ENCODE measurements around the gene CHD2. TPM values are rescaled to one million over a fixed set of nuclear protein-coding genes. Genes with fewer than 3 reads are reported as not detected.

The CHD2 gene
- polyA plus RNA-seq, 2 of the 4 experiments (the other 2 are of a cell fraction): 29.5 to 68.2 TPM

- H3K9me3 ChIP-seq: no peaks in the 10 kb centered on the region
- H3K4me2 ChIP-seq: peak overlapping the region; percentile 100
- H3K27ac ChIP-seq: no peak overlapping the region
- H3K4me1 ChIP-seq: peaks cover 10% of the 10 kb centered on the region
- DNase-seq (ENCODE audit: low read depth in 1 of 2, low spot score in 1 of 2): no peak
- peak overlapping the region; percentile 54; the same call in 2 of the 3 replicates for H3K4me3 ChIP-seq
- no peak for FAIRE-seq
- ChIA-PET POLR2A (no interaction called here), CTCF (interaction anchor here (0.5 to 2.7 kb wide), 3 partner anchors 16 to 505 kb away, joined by 3 to 14 read pairs (median 3); no protein-coding TSS in a partner anchor)
- ATAC-seq: no peak
- 70% methylated on average over 22 of the region's 22 CpGs for WGBS (ENCODE audit: missing lambda C conversion rate)
- no peak for TF ChIP-seq MAZ (IDR thresholded peaks at IDR 0.05; ENCODE audit: borderline replicate concordance, low read depth, low read length)
- TF ChIP-seq CBX2 (IDR thresholded peaks at IDR 0.05; ENCODE audit: borderline replicate concordance, low read depth): no peak
- TF ChIP-seq HOXB13 (CRISPR knock-in tag; IDR thresholded peaks at IDR 0.05; ENCODE audit: low read depth): no peak
- no peak for TF ChIP-seq EP300 (IDR thresholded peaks at IDR 0.05)
- TF ChIP-seq REST (IDR thresholded peaks at IDR 0.05): no peak
- TF ChIP-seq SMC3 (IDR thresholded peaks at IDR 0.05): no peak
Observed at GRCh38 chr15:93071469-93071936, 171.4 kb downstream of the CHD2 start.

GRCh38 chr15:93072011-93072410 is 171.9 kb downstream of the CHD2 start:
- H3K4me3 ChIP-seq: peak overlapping the region; percentile 54
- peak overlapping the region; percentile 100 for H3K4me2 ChIP-seq
- no peaks in the 10 kb centered on the region for H3K9me3 ChIP-seq
- FAIRE-seq: no peak
- no peak for DNase-seq (ENCODE audit: low read depth in 1 of 2, low spot score in 1 of 2)
- 3% methylated on average over 10 of the region's 10 CpGs for WGBS (ENCODE audit: missing lambda C conversion rate)
- POLR2A ChIA-PET: no interaction called here
- peak overlapping the region in 1 of 2 experiments; percentile 35; a peak in 1 of 6 replicates for H3K27ac ChIP-seq
- no peak for ATAC-seq
- CTCF ChIA-PET: interaction anchor here (1.3 to 2.7 kb wide), 2 partner anchors 16 to 37 kb away, joined by 3 to 14 read pairs; no protein-coding TSS in a partner anchor
- peaks cover 10% of the 10 kb centered on the region for H3K4me1 ChIP-seq
- TF ChIP-seq HES2 (IDR thresholded peaks at IDR 0.05): no peak
- no peak for TF ChIP-seq POLR2AphosphoS2 (conservative IDR thresholded peaks at IDR 0.05; ENCODE audit: low read length)
- no peak for TF ChIP-seq MAFK (IDR thresholded peaks at IDR 0.05; ENCODE audit: partially characterized antibody)
- TF ChIP-seq JUN (IDR thresholded peaks at IDR 0.05): no peak
- TF ChIP-seq ZNF302 (CRISPR knock-in tag; IDR thresholded peaks at IDR 0.05): no peak
- no peak for TF ChIP-seq ELK1 (IDR thresholded peaks at IDR 0.05; ENCODE audit: low read depth, low read length)
- no peak for TF ChIP-seq CHD4 (IDR thresholded peaks at IDR 0.05; ENCODE audit: borderline replicate concordance)
- TF ChIP-seq NPAS2 (CRISPR knock-in tag; IDR thresholded peaks at IDR 0.05; ENCODE audit: borderline replicate concordance): no peak
- TF ChIP-seq SMC3 (IDR thresholded peaks at IDR 0.05): no peak
- TF ChIP-seq REST (IDR thresholded peaks at IDR 0.05): no peak
- no peak for TF ChIP-seq JUNB (IDR thresholded peaks at IDR 0.05)
- TF ChIP-seq CEBPB (IDR thresholded peaks at IDR 0.05): no peak
- TF ChIP-seq ATOH8 (CRISPR knock-in tag; IDR thresholded peaks at IDR 0.05; ENCODE audit: low read depth): no peak
- TF ChIP-seq ESRRA (IDR thresholded peaks at IDR 0.05; ENCODE audit: borderline replicate concordance, low read length): no peak

All from A549 (cell line).